BE2C (cell line): ENCODE results near the gene RANBP3L.

Experiments used
- DNase-seq: peaks from one replicate; pipeline ENCODE4 v3.0.0-alpha.2; 2020
- H3K27me3 ChIP-seq: fragments of 250-450 bp; sonication (Bioruptor Pico); 2 replicates; pipeline ENCODE4 v1.5.1; 2020; ENCODE audit warnings: mild to moderate bottlenecking
- H3K36me3 ChIP-seq: fragments of 250-450 bp; sonication (Bioruptor Pico); 2 replicates; pipeline ENCODE4 v1.5.1; 2020; ENCODE audit warnings: mild to moderate bottlenecking
- H3K4me1 ChIP-seq: fragments of 250-450 bp; sonication (Bioruptor Pico); 2 replicates; pipeline ENCODE4 v1.5.1; 2020
- H3K4me3 ChIP-seq: 2 replicates; pipeline ENCODE4 v1.5.1; 2011; ENCODE audit warnings: low read depth, low read length
- H3K9me3 ChIP-seq: fragments of 250-450 bp; sonication (Bioruptor Pico); 2 replicates; pipeline ENCODE4 v1.5.1; 2020
- CTCF ChIP-seq: IDR thresholded peaks from 2 replicates; pipeline ENCODE4 v1.5.1; 2012; ENCODE audit warnings: mild to moderate bottlenecking, low read depth, low read length

Gene RANBP3L

GRCh38 chr5:36209664-36210063 is 92.0 kb downstream of the RANBP3L start:
- Histone ChIP-seq H3K36me3 (no peaks in the 10 kb centered on the region), H3K27me3 (no peaks in the 10 kb centered on the region), H3K4me1 (no peaks in the 10 kb centered on the region), H3K4me3 (no peak overlapping the region), H3K9me3 (no peaks in the 10 kb centered on the region)
- TF ChIP-seq CTCF, result no peak
- no peak for DNase-seq

GRCh38 chr5:36208786-36209185 is 92.9 kb downstream of the RANBP3L start:
- Histone ChIP-seq H3K4me3 (no peak overlapping the region), H3K4me1 (no peaks in the 10 kb centered on the region), H3K27me3 (no peaks in the 10 kb centered on the region), H3K9me3 (no peaks in the 10 kb centered on the region), H3K36me3 (no peaks in the 10 kb centered on the region)
- no peak for TF ChIP-seq CTCF
- DNase-seq, result no peak

GRCh38 chr5:36206913-36207312 is 94.8 kb downstream of the RANBP3L start:
- Histone ChIP-seq H3K4me1 (peaks cover 8% of the 10 kb centered on the region; the same call in 1 of the 2 replicates), H3K36me3 (no peaks in the 10 kb centered on the region), H3K4me3 (no peak overlapping the region), H3K9me3 (no peaks in the 10 kb centered on the region), H3K27me3 (no peaks in the 10 kb centered on the region)
- no peak for DNase-seq
- TF ChIP-seq CTCF, result no peak

GRCh38 chr5:36205329-36205728 is 96.4 kb downstream of the RANBP3L start:
- Histone ChIP-seq H3K36me3 (no peaks in the 10 kb centered on the region), H3K4me3 (no peak overlapping the region), H3K27me3 (no peaks in the 10 kb centered on the region), H3K4me1 (peaks cover 9% of the 10 kb centered on the region), H3K9me3 (no peaks in the 10 kb centered on the region)
- no peak for DNase-seq
- TF ChIP-seq CTCF, result no peak

GRCh38 chr5:36202521-36202961 is 99.2 kb downstream of the RANBP3L start:
- TF ChIP-seq CTCF, result no peak
- H3K4me3 ChIP-seq, result no peak overlapping the region
- no peaks in the 10 kb centered on the region for H3K27me3 ChIP-seq
- no peaks in the 10 kb centered on the region for H3K36me3 ChIP-seq
- DNase-seq, result peak; percentile 41
- no peaks in the 10 kb centered on the region for H3K9me3 ChIP-seq
- H3K4me1 ChIP-seq, result peaks cover 15% of the 10 kb centered on the region

GRCh38 chr5:36200513-36200912 is 101.2 kb downstream of the RANBP3L start:
- peak; percentile 39 for DNase-seq
- H3K4me3 ChIP-seq, result no peak overlapping the region
- H3K9me3 ChIP-seq, result no peaks in the 10 kb centered on the region
- peaks cover 15% of the 10 kb centered on the region for H3K4me1 ChIP-seq
- peaks cover 4% of the 10 kb centered on the region; the same call in 1 of the 2 replicates for H3K36me3 ChIP-seq
- TF ChIP-seq CTCF, result no peak
- H3K27me3 ChIP-seq, result no peaks in the 10 kb centered on the region
